Stimulated activated CD8-positive, alpha-beta memory T cell treated with anti-CD3 and anti-CD28 coated beads, Interleukin-7, amount 100 ng/mL, for 4 hours (primary cell): Measurements from ENCODE around the gene SKI.
A peak's percentile ranks its signal among the peaks of the same experiment; 100 is the strongest.
"Not testable (repeated sequence)": the region's sequence is repeated elsewhere in the genome, so short reads cannot be mapped to it uniquely, and the experiment has no call there.

ENCODE experiments used
- DNase-seq, 2 donors: peaks; one replicate each; pipeline ENCODE4 v3.0.0-alpha.2; 2020; ENCODE audit warnings: low read depth in 2 of 2

SKI gene

GRCh38 chr1:2242814-2243725 lies 15.0 kb downstream of the SKI start:
- no peak for DNase-seq

GRCh38 chr1:2247045-2247394 lies 18.9 kb downstream of the SKI start:
- DNase-seq, result not testable (repeated sequence)

- DNase-seq, result no peak
Measured at GRCh38 chr1:2247760-2248126, 19.6 kb downstream of the SKI start.

GRCh38 chr1:2248127-2248826 lies 20.2 kb downstream of the SKI start:
- DNase-seq, result no peak

- no peak for DNase-seq
Measured at GRCh38 chr1:2248854-2249558, 20.9 kb downstream of the SKI start.

- DNase-seq, result no peak
Measured at GRCh38 chr1:2249559-2249906, 21.4 kb downstream of the SKI start.

- DNase-seq, result no peak
Measured at GRCh38 chr1:2250721-2251281, 22.7 kb downstream of the SKI start.

- DNase-seq, result no peak
Measured at GRCh38 chr1:2251363-2251762, 23.2 kb downstream of the SKI start.

GRCh38 chr1:2251786-2252185 lies 23.7 kb downstream of the SKI start:
- no peak for DNase-seq

GRCh38 chr1:2252423-2252822 lies 24.3 kb downstream of the SKI start:
- DNase-seq, result no peak

GRCh38 chr1:2253036-2253796 lies 25.1 kb downstream of the SKI start:
- no peak for DNase-seq

- DNase-seq, result no peak
Measured at GRCh38 chr1:2253797-2254480, 25.8 kb downstream of the SKI start.

- no peak for DNase-seq
Measured at GRCh38 chr1:2255047-2255419, 26.9 kb downstream of the SKI start.

GRCh38 chr1:2255420-2256369 lies 27.6 kb downstream of the SKI start:
- peak; percentile 59 to 84 for DNase-seq

- no peak for DNase-seq
Measured at GRCh38 chr1:2256435-2257244, 28.5 kb downstream of the SKI start.

- DNase-seq, result no peak
Measured at GRCh38 chr1:2257245-2257627, 29.1 kb downstream of the SKI start.

GRCh38 chr1:2258122-2258681 lies 30.1 kb downstream of the SKI start:
- DNase-seq, result no peak

- peak; percentile 55 to 66 for DNase-seq
Measured at GRCh38 chr1:2258996-2259395, 30.9 kb downstream of the SKI start.
